Activated T-helper 9 cell treated with anti-CD3 and anti-CD28 coated beads, Interleukin-2, amount 50 U/mL, for 16 hours (primary cell): ENCODE results near the gene MSX1.

Experiments used
- DNase-seq: peaks from one replicate; pipeline ENCODE4 v3.0.0-alpha.2; 2020; ENCODE audit warnings: low read depth

Gene MSX1

GRCh38 chr4:4913147-4913561 lies 53.7 kb downstream of the MSX1 start:
- no peak for DNase-seq
